Measurements from ENCODE around the gene NR5A2. TPM values are rescaled to one million over a fixed set of nuclear protein-coding genes. Genes with fewer than 3 reads are reported as not detected.

The NR5A2 gene
- total RNA-seq, 4 donors from 2014 or later: 37.1 to 193 (median 171) TPM

GRCh38 chr1:200072636-200073285, 45.3 kb downstream of the NR5A2 start:
- Histone ChIP-seq H3K4me1 (no peaks in the 10 kb centered on the region), H3K4me3 (no peak overlapping the region), H3K9me3 (no peaks in the 10 kb centered on the region), H3K27me3 (no peaks in the 10 kb centered on the region), H3K27ac (no peak overlapping the region), H3K36me3 (no peaks in the 10 kb centered on the region)
- no peak for TF ChIP-seq POLR2A (IDR thresholded peaks at IDR 0.05)
- no peak for TF ChIP-seq CTCF (IDR thresholded peaks at IDR 0.05)
- no peak for DNase-seq

GRCh38 chr1:200073286-200073637, 45.8 kb downstream of the NR5A2 start:
- H3K27ac ChIP-seq: no peak overlapping the region

GRCh38 chr1:200075522-200075921, 48.0 kb downstream of the NR5A2 start:
- Histone ChIP-seq H3K4me1 (no peaks in the 10 kb centered on the region), H3K4me3 (no peak overlapping the region), H3K27me3 (no peaks in the 10 kb centered on the region), H3K9me3 (no peaks in the 10 kb centered on the region), H3K27ac (no peak overlapping the region), H3K36me3 (no peaks in the 10 kb centered on the region)
- no peak for DNase-seq
- TF ChIP-seq POLR2A (IDR thresholded peaks at IDR 0.05) (no peak), CTCF (IDR thresholded peaks at IDR 0.05) (no peak)

More at GRCh38 chr1:200073286-200073637, 45.8 kb downstream of the NR5A2 start:
- no peak for DNase-seq
- Histone ChIP-seq H3K9me3 (no peaks in the 10 kb centered on the region), H3K27me3 (no peaks in the 10 kb centered on the region), H3K4me1 (no peaks in the 10 kb centered on the region), H3K4me3 (no peak overlapping the region), H3K36me3 (no peaks in the 10 kb centered on the region)
- no peak for TF ChIP-seq POLR2A (IDR thresholded peaks at IDR 0.05)
- TF ChIP-seq CTCF (IDR thresholded peaks at IDR 0.05): no peak

GRCh38 chr1:200075938-200076546, 48.5 kb downstream of the NR5A2 start:
- Histone ChIP-seq H3K4me1 (no peaks in the 10 kb centered on the region), H3K9me3 (no peaks in the 10 kb centered on the region), H3K36me3 (no peaks in the 10 kb centered on the region), H3K27me3 (no peaks in the 10 kb centered on the region), H3K27ac (no peak overlapping the region), H3K4me3 (no peak overlapping the region)
- DNase-seq: no peak
- TF ChIP-seq POLR2A (IDR thresholded peaks at IDR 0.05) (no peak), CTCF (IDR thresholded peaks at IDR 0.05) (no peak)

GRCh38 chr1:200079232-200079940, 51.9 kb downstream of the NR5A2 start:
- Histone ChIP-seq H3K9me3 (no peaks in the 10 kb centered on the region), H3K4me1 (no peaks in the 10 kb centered on the region), H3K36me3 (no peaks in the 10 kb centered on the region), H3K27me3 (no peaks in the 10 kb centered on the region), H3K27ac (no peak overlapping the region), H3K4me3 (no peak overlapping the region)
- TF ChIP-seq POLR2A (IDR thresholded peaks at IDR 0.05) (no peak), CTCF (IDR thresholded peaks at IDR 0.05) (no peak)
- DNase-seq: no peak
